Suprapubic skin (tissue), 4 donors: Measurements from ENCODE around the gene ROS1. TPM values are rescaled to one million over a fixed set of nuclear protein-coding genes. Genes with fewer than 3 reads are reported as not detected.

Experiments
- DNase-seq, 2 donors: peaks; one replicate each; pipeline ENCODE4 v3.0.0-alpha.2; 2019; ENCODE audit warnings: low spot score in 2 of 2
- H3K27ac ChIP-seq: fragments of 200-600 bp; sonication (generic); one replicate; pipeline ENCODE4 v1.5.1; 2019
- H3K27me3 ChIP-seq: fragments of 200-600 bp; sonication (generic); one replicate; pipeline ENCODE4 v1.5.1; 2019
- H3K36me3 ChIP-seq: fragments of 200-600 bp; sonication (generic); one replicate; pipeline ENCODE4 v1.5.1; 2019
- H3K4me1 ChIP-seq: fragments of 200-600 bp; sonication (generic); one replicate; pipeline ENCODE4 v1.5.1; 2019
- H3K4me3 ChIP-seq: fragments of 200-600 bp; sonication (generic); one replicate; pipeline ENCODE4 v1.5.1; 2019; ENCODE audit warnings: mild to moderate bottlenecking
- H3K9me3 ChIP-seq: fragments of 200-600 bp; sonication (generic); one replicate; pipeline ENCODE4 v1.5.1; 2019
- EP300 ChIP-seq: sonication (generic); formaldehyde crosslinking; IDR thresholded peaks from one replicate; pipeline ENCODE4 v1.6.1; 2017; ENCODE audit warnings: antibody characterized with exemption
- POLR2A ChIP-seq, 2 donors: fragments of 450-650 bp; IDR thresholded peaks; one replicate each; pipeline ENCODE4 v1.6.1; 2017; ENCODE audit warnings: antibody characterized with exemption in 2 of 2, mild to moderate bottlenecking in 2 of 2, moderate library complexity in 2 of 2
- POLR2AphosphoS5 ChIP-seq, 3 donors: sonication (generic); formaldehyde crosslinking; IDR thresholded peaks; one replicate each; pipeline ENCODE4 v1.6.1; 2017; ENCODE audit warnings: antibody characterized with exemption in 3 of 3
- WGBS: methylation state at CpG from one replicate; pipeline ENCODE4 v1.1.5; 2018; 5-methylcytosine and 5-hydroxymethylcytosine counted together
- total RNA-seq, 4 donors: library from RNA; depleted of rRNA; stranded (reverse); fragments of >200 nt; gene quantifications; one replicate each; pipeline ENCODE4 v1.1.0, GENCODE V29; 2016
- TF ChIP-seq, protein P1 (sequence below), 2 donors: fragments of 200-600 bp in 1 of 2; fragments of 450-650 bp in 1 of 2; sonication (generic) in 1 of 2; IDR thresholded peaks; one replicate each; pipeline ENCODE4 v1.5.1; 2016 to 2019; ENCODE audit warnings: antibody characterized with exemption in 2 of 2, mild to moderate bottlenecking in 1 of 2, moderate library complexity in 1 of 2

Gene ROS1
- total RNA-seq, 4 donors from 2014 or later = 0.49 to 2.8 (median 0.69) TPM

DNA sequence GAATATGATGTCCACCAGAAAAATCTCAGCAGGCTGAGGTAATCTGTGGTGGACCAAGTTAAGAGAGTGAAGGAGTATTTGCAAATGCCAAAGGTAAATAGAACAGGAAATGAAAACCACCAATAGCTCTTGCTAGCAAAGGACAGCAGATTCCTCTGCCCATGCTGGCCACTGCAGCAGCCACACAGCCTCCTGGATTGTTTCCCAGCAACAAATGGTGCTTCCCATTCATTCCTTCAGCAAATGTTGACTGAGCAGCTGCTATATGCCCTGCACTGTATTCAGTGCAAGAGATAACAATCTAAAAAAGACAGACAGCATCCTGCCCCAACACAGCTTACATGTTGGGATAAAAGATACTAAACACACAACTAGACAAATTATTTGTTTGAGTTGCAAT is 11.0 kb downstream of the ROS1 start:
- H3K4me1 ChIP-seq = no peaks in the 10 kb centered on the region
- H3K9me3 ChIP-seq = no peaks in the 10 kb centered on the region
- H3K36me3 ChIP-seq = no peaks in the 10 kb centered on the region
- no peak for DNase-seq
- TF ChIP-seq EP300 (no peak), POLR2A (IDR thresholded peaks at IDR 0.05) (no peak), POLR2AphosphoS5 (IDR thresholded peaks at IDR 0.05) (no peak)
- TF ChIP-seq, protein P1, sequence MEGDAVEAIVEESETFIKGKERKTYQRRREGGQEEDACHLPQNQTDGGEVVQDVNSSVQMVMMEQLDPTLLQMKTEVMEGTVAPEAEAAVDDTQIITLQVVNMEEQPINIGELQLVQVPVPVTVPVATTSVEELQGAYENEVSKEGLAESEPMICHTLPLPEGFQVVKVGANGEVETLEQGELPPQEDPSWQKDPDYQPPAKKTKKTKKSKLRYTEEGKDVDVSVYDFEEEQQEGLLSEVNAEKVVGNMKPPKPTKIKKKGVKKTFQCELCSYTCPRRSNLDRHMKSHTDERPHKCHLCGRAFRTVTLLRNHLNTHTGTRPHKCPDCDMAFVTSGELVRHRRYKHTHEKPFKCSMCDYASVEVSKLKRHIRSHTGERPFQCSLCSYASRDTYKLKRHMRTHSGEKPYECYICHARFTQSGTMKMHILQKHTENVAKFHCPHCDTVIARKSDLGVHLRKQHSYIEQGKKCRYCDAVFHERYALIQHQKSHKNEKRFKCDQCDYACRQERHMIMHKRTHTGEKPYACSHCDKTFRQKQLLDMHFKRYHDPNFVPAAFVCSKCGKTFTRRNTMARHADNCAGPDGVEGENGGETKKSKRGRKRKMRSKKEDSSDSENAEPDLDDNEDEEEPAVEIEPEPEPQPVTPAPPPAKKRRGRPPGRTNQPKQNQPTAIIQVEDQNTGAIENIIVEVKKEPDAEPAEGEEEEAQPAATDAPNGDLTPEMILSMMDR (IDR thresholded peaks at IDR 0.05) = no peak
- no peaks in the 10 kb centered on the region for H3K27me3 ChIP-seq
- H3K27ac ChIP-seq = no peak overlapping the region
- H3K4me3 ChIP-seq = no peak overlapping the region

DNA sequence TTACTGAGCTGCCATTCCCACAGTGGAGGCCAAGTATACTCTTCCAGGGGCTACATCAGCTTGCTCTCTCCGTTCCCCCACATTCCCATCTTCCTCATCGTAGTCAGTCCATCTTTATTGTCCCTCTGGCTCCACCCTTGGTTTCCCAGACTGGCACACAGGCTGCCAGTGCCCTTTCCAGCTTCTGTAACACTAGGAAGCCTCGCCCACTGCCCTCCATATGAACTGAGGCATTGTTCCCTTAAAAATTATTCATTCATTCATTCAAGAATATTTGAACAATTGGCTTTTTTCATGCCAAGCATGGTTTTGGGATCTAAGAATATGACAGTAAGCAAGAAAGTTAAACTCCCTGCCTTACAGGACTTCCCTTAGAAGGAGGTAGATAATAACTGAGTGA is 14.3 kb downstream of the ROS1 start:
- no peak overlapping the region for H3K4me3 ChIP-seq
- no peaks in the 10 kb centered on the region for H3K36me3 ChIP-seq
- no peaks in the 10 kb centered on the region for H3K27me3 ChIP-seq
- 45% methylated on average over 3 of the region's 3 CpGs for WGBS
- no peak for TF ChIP-seq EP300
- TF ChIP-seq POLR2A (IDR thresholded peaks at IDR 0.05) = no peak
- TF ChIP-seq, protein P1 (IDR thresholded peaks at IDR 0.05) = no peak
- no peak for TF ChIP-seq POLR2AphosphoS5 (IDR thresholded peaks at IDR 0.05)
- DNase-seq = no peak
- no peak overlapping the region for H3K27ac ChIP-seq
- no peaks in the 10 kb centered on the region for H3K9me3 ChIP-seq
- H3K4me1 ChIP-seq = no peaks in the 10 kb centered on the region

DNA sequence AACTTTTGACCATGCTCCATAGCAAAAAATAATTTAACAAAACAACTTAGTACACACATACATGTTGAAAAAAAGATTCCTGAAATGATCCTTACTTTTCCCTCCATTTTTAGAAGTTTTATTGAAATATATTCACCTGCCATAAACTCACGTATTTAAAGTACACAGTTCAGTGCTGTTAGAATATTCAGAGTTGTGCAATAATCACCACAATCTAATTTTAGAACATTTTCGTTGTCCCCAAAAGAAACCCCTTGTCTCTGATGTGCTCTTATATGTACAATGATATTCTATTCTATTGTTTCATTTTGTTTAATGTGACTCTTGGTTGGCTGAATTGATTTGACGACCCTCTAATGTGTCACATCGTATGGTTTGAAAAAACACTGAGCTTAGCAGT is 15.9 kb downstream of the ROS1 start:
- DNase-seq = no peak
- Histone ChIP-seq H3K27me3 (no peaks in the 10 kb centered on the region), H3K4me3 (no peak overlapping the region), H3K27ac (no peak overlapping the region), H3K36me3 (no peaks in the 10 kb centered on the region), H3K9me3 (no peaks in the 10 kb centered on the region), H3K4me1 (no peaks in the 10 kb centered on the region)
- 52% methylated on average over 4 of the region's 4 CpGs for WGBS
- no peak for TF ChIP-seq EP300
- TF ChIP-seq, protein P1 (IDR thresholded peaks at IDR 0.05) = no peak
- no peak for TF ChIP-seq POLR2AphosphoS5 (IDR thresholded peaks at IDR 0.05)
- no peak for TF ChIP-seq POLR2A (IDR thresholded peaks at IDR 0.05)

DNA sequence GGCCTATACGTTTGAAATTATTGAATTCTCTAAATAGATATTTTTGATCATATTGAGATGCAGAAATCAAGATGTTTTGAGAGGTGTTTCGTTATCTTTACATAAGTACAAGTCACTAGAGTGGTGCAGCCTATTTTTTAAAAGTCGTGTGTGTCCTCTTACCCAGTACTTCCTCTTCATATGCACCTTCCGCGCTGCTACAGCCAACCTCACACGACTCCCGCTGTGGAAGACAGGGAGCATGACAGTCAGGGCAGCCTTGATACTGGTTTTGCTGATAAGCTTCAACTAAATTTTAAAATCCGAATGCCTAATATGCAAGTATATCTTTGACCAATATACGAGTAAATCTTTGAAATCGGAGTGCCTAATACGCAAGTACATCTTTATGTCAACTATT is 16.3 kb downstream of the ROS1 start:
- no peaks in the 10 kb centered on the region for H3K36me3 ChIP-seq
- TF ChIP-seq POLR2A (IDR thresholded peaks at IDR 0.05) (no peak), POLR2AphosphoS5 (IDR thresholded peaks at IDR 0.05) (no peak)
- TF ChIP-seq, protein P1 (IDR thresholded peaks at IDR 0.05) = no peak
- no peak for DNase-seq
- H3K9me3 ChIP-seq = no peaks in the 10 kb centered on the region
- no peaks in the 10 kb centered on the region for H3K27me3 ChIP-seq
- no peaks in the 10 kb centered on the region for H3K4me1 ChIP-seq
- WGBS = 78% methylated on average over 11 of the region's 11 CpGs
- no peak overlapping the region for H3K27ac ChIP-seq
- no peak overlapping the region for H3K4me3 ChIP-seq

DNA sequence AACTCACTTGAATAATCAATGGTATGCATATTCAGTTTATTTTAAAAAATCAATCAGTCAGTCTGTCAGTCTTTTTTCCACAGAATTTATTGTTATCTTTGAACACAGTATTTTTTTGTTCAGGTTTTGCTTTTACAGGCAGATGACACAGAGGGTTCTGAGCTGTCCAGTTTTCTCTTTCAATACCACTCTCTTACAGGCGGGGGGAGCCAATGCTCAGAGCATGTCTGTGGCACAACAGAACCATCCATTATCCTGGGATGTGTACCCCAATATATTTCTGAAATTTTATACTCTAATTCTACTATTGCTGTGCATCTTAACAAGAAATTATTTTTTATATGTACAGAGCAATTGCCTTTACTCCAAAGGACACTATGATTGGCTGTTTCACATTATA is 21.2 kb downstream of the ROS1 start:
- no peak overlapping the region for H3K4me3 ChIP-seq
- no peak overlapping the region for H3K27ac ChIP-seq
- DNase-seq = no peak
- WGBS = no CpG with 5 or more reads among the region's 1 CpG
- no peaks in the 10 kb centered on the region for H3K27me3 ChIP-seq
- TF ChIP-seq POLR2A (IDR thresholded peaks at IDR 0.05) = no peak
- no peak for TF ChIP-seq POLR2AphosphoS5 (IDR thresholded peaks at IDR 0.05)
- TF ChIP-seq, protein P1 (IDR thresholded peaks at IDR 0.05) = no peak
- TF ChIP-seq EP300 = no peak
- H3K4me1 ChIP-seq = no peaks in the 10 kb centered on the region
- no peaks in the 10 kb centered on the region for H3K36me3 ChIP-seq
- H3K9me3 ChIP-seq = no peaks in the 10 kb centered on the region
